C1 segment of cervical spinal cord (tissue), 14 donors: ENCODE results near the gene KCNJ11.

Experiments used
- DNase-seq, 14 donors: peaks; one replicate each; lab custom pipeline; 2025; lab: John Stamatoyannopoulos, UW

The KCNJ11 gene

GRCh38 chr11:17366495-17366894 lies 22.0 kb downstream of the KCNJ11 start:
- DNase-seq: no peak

- peak in 5 of 14 donors; percentile 2 to 80 (median 7) for DNase-seq
Observed at GRCh38 chr11:17354601-17354991, 33.9 kb downstream of the KCNJ11 start.

- peak in 1 of 14 donors; percentile 45 for DNase-seq
Observed at GRCh38 chr11:17353821-17354600, 34.4 kb downstream of the KCNJ11 start.

- peak in 12 of 14 donors; percentile 28 to 87 (median 41) for DNase-seq
Observed at GRCh38 chr11:17352950-17353820, 35.3 kb downstream of the KCNJ11 start.

- DNase-seq: peak in 8 of 14 donors; percentile 2 to 66 (median 28)
Observed at GRCh38 chr11:17351510-17352176, 36.8 kb downstream of the KCNJ11 start, which contains the start of gene NCR3LG1. TSS of gene NCR3LG1 (plus strand) at chr11:17351800. CDS start at chr11:17351970, 170 bp downstream.

GRCh38 chr11:17351172-17351509 lies 37.3 kb downstream of the KCNJ11 start:
- DNase-seq: no peak

- DNase-seq: peak in 1 of 14 donors; percentile 13
Observed at GRCh38 chr11:17350455-17351171, 37.8 kb downstream of the KCNJ11 start.

GRCh38 chr11:17347676-17348075 lies 40.8 kb downstream of the KCNJ11 start:
- no peak for DNase-seq

GRCh38 chr11:17343907-17344306 lies 44.6 kb downstream of the KCNJ11 start:
- DNase-seq: no peak

- no peak for DNase-seq
Observed at GRCh38 chr11:17343257-17343656, 45.2 kb downstream of the KCNJ11 start.
